HCT116 (cell line): ENCODE measurements around the gene DGKB. TPM values are rescaled to one million over a fixed set of nuclear protein-coding genes. Genes with fewer than 3 reads are reported as not detected.

ENCODE experiments used
- ATAC-seq: fragments of 200-7000 bp; cut with Tn5 transposase; 2 replicates; pipeline ENCODE4 v1.9.1; 2020; ENCODE audit warnings: mild to moderate bottlenecking, moderate library complexity
- BruUV-seq: library from RNA; stranded (reverse); fragments of 400-500 nt; replicated peaks from 2 replicates; lab custom pipeline; 2021; lab: Mats Ljungman, UMichigan
- CTCF ChIA-PET: fragments of 300-600 bp; sonication (Branson Sonifier 250); formaldehyde crosslinking; loops from one replicate; lab custom pipeline; 2021; ENCODE audit warnings: antibody characterized with exemption; lab: Charles Lee
- POLR2A ChIA-PET: fragments of 300-600, 350-600 bp; sonication (Branson Sonifier 250); formaldehyde crosslinking; loops from one replicate; lab custom pipeline; 2021; ENCODE audit warnings: antibody characterized with exemption; lab: Charles Lee
- RAD21 ChIA-PET, 2 experiments: fragments of 300-600 bp; sonication (Branson Sonifier 250); formaldehyde crosslinking; loops; one replicate each; lab custom pipeline; 2023; ENCODE audit warnings: low total read pairs in 2 of 2; ENCODE audit not compliant: uncharacterized antibody in 2 of 2, unreplicated experiment in 2 of 2, low non-redundant PET in 1 of 2; lab: Charles Lee
- DNase-seq: peaks from one replicate; pipeline ENCODE4 v3.0.0-alpha.2; 2010; ENCODE audit warnings: low read depth, low spot score
- H2AFZ ChIP-seq: fragments of 200-600 bp; shearing (Covaris generic), sonication (generic); 2 replicates; pipeline ENCODE4 v1.6.1; 2017; ENCODE audit warnings: low read depth, mixed run types, mixed read lengths, antibody characterized with exemption, low read length; ENCODE audit not compliant: poor library complexity, severe bottlenecking
- H3K27ac ChIP-seq: 2 replicates; pipeline ENCODE4 v1.5.1; 2012; ENCODE audit warnings: low read depth, low read length
- H3K27me3 ChIP-seq: fragments of 200-600 bp; sonication (generic); 2 replicates; pipeline ENCODE4 v1.6.1; 2016; ENCODE audit warnings: mixed run types, low read length, mixed read lengths; ENCODE audit not compliant: insufficient read depth
- H3K36me3 ChIP-seq, 2 experiments: fragments of 200-500 bp in 1 of 2; fragments of 200-600 bp in 1 of 2; sonication (Bioruptor generic) in 1 of 2; sonication (generic) in 1 of 2; 2 replicates each; pipeline versions ENCODE4 v1.5.1 to v1.6.1; 2014 to 2016; ENCODE audit warnings: low read length in 2 of 2, inconsistent platforms in 1 of 2, mixed read lengths in 1 of 2, mixed run types in 1 of 2; ENCODE audit not compliant: insufficient read depth in 2 of 2, control insufficient read depth in 1 of 2
- H3K4me1 ChIP-seq, 2 experiments: fragments of 200-600 bp in 1 of 2; sonication (generic) in 1 of 2; 2 replicates each; pipeline versions ENCODE4 v1.5.1 to v1.6.1; 2012 to 2017; ENCODE audit warnings: low read length in 2 of 2, inconsistent platforms in 1 of 2, mild to moderate bottlenecking in 1 of 2, mixed read lengths in 1 of 2, mixed run types in 1 of 2, moderate library complexity in 1 of 2; ENCODE audit not compliant: insufficient read depth in 2 of 2, control insufficient read depth in 1 of 2
- H3K4me2 ChIP-seq: fragments of 200-600 bp; sonication (generic); 2 replicates; pipeline ENCODE4 v1.6.1; 2017; ENCODE audit warnings: mixed run types, low read length, mixed read lengths
- H3K4me3 ChIP-seq, 2 experiments: fragments of 200-600 bp in 1 of 2; sonication (generic) in 1 of 2; replicated peaks in 1 of 2; 2 replicates each; pipeline ENCODE4 v1.5.1; 2011 to 2016; ENCODE audit warnings: low read length in 2 of 2, control low read depth in 1 of 2, low read depth in 1 of 2, mild to moderate bottlenecking in 1 of 2, mixed read lengths in 1 of 2, mixed run types in 1 of 2
- H3K79me2 ChIP-seq: fragments of 200-600 bp; sonication (generic); 2 replicates; pipeline ENCODE4 v1.6.1; 2017; ENCODE audit warnings: mild to moderate bottlenecking, mixed run types, low read length, moderate library complexity, mixed read lengths; ENCODE audit not compliant: insufficient read depth
- H3K9ac ChIP-seq: fragments of 200-600 bp; sonication (generic); 2 replicates; pipeline ENCODE4 v1.6.1; 2016; ENCODE audit warnings: low read length, mixed read lengths
- H3K9me2 ChIP-seq: fragments of 200-600 bp; sonication (generic), shearing (Covaris generic); 2 replicates; pipeline ENCODE4 v1.6.1; 2017; ENCODE audit warnings: mixed run types, mild to moderate bottlenecking, moderate library complexity; ENCODE audit not compliant: insufficient read depth
- H3K9me3 ChIP-seq, 2 experiments: fragments of 200-500 bp in 1 of 2; fragments of 200-600 bp in 1 of 2; sonication (Bioruptor generic) in 1 of 2; sonication (generic) in 1 of 2; 2 replicates each; pipeline ENCODE4 v1.6.1; 2014 to 2017; ENCODE audit warnings: low read length in 2 of 2, mixed read lengths in 2 of 2, inconsistent platforms in 1 of 2, low read depth in 1 of 2, mild to moderate bottlenecking in 1 of 2, mixed run types in 1 of 2, moderate library complexity in 1 of 2; ENCODE audit not compliant: control insufficient read depth in 1 of 2, insufficient read depth in 1 of 2
- H4K20me1 ChIP-seq: fragments of 200-600 bp; sonication (generic), shearing (Covaris generic); 2 replicates; pipeline ENCODE4 v1.6.1; 2017; ENCODE audit warnings: mixed run types, mild to moderate bottlenecking, moderate library complexity; ENCODE audit not compliant: insufficient read depth
- CBX3 ChIP-seq: IDR thresholded peaks from 2 replicates; pipeline ENCODE4 v1.6.1; 2012; ENCODE audit warnings: low read depth
- CEBPB ChIP-seq: IDR thresholded peaks from 2 replicates; pipeline ENCODE4 v1.6.1; 2012; ENCODE audit warnings: low read depth
- EGR1 ChIP-seq: IDR thresholded peaks from 2 replicates; pipeline ENCODE4 v1.6.1; 2012; ENCODE audit warnings: low read depth
- ELF1 ChIP-seq: IDR thresholded peaks from 2 replicates; pipeline ENCODE4 v1.6.1; 2012; ENCODE audit warnings: low read depth, borderline replicate concordance
- EZH2 ChIP-seq: fragments of 200-600 bp; sonication (generic); IDR thresholded peaks from 2 replicates; pipeline ENCODE4 v1.6.1; 2017; ENCODE audit warnings: antibody characterized with exemption, mixed run types
- FOSL1 ChIP-seq: IDR thresholded peaks from 2 replicates; pipeline ENCODE4 v1.6.1; 2012; ENCODE audit warnings: low read depth
- JUND ChIP-seq: IDR thresholded peaks from 2 replicates; pipeline ENCODE4 v1.6.1; 2012
- POLR2A ChIP-seq: IDR thresholded peaks from 2 replicates; pipeline ENCODE4 v1.7.0; 2011; ENCODE audit warnings: borderline replicate concordance; ENCODE audit not compliant: insufficient read depth, insufficient read length; ENCODE audit errors: extremely low read depth
- POLR2AphosphoS5 ChIP-seq: IDR thresholded peaks from 2 replicates; pipeline ENCODE4 v1.6.1; 2011; ENCODE audit warnings: mild to moderate bottlenecking, low read depth, low read length, moderate library complexity
- RAD21 ChIP-seq: IDR thresholded peaks from 2 replicates; pipeline ENCODE4 v1.6.1; 2012; ENCODE audit warnings: low read depth, mild to moderate bottlenecking
- SRF ChIP-seq: IDR thresholded peaks from 2 replicates; pipeline ENCODE4 v1.6.1; 2012; ENCODE audit warnings: low read depth
- TCF7L2 ChIP-seq: IDR thresholded peaks from 2 replicates; pipeline ENCODE4 v1.7.0; 2011; ENCODE audit warnings: borderline replicate concordance, inconsistent platforms; ENCODE audit not compliant: insufficient read depth, insufficient read length; ENCODE audit errors: extremely low read depth
- YY1 ChIP-seq: IDR thresholded peaks from 2 replicates; pipeline ENCODE4 v1.6.1; 2011; ENCODE audit warnings: low read length, low read depth, moderate library complexity, mild to moderate bottlenecking; ENCODE audit not compliant: insufficient replicate concordance; ENCODE audit errors: extremely low read depth
- ZFX ChIP-seq: fragments of 450-650 bp; IDR thresholded peaks from 2 replicates; pipeline ENCODE4 v1.6.1; 2017
- intact Hi-C: fragments of 100-400 bp; cut with micrococcal nuclease; formaldehyde crosslinking; loops from 2 replicates; pipeline ENCODE4 v1.10.0; 2022
- total RNA-seq: library from RNA; stranded (reverse); gene quantifications from one replicate; pipeline ENCODE4 v1.2.1, GENCODE V29; 2021; ENCODE audit not compliant: unreplicated experiment
- TF ChIP-seq, protein P1 (sequence below): IDR thresholded peaks from 2 replicates; pipeline ENCODE4 v1.6.1; 2011; ENCODE audit warnings: mild to moderate bottlenecking, low read length, moderate library complexity; ENCODE audit not compliant: insufficient replicate concordance; ENCODE audit errors: extremely low read depth
- TF ChIP-seq, protein P2 (sequence below): IDR thresholded peaks from 2 replicates; pipeline ENCODE4 v1.6.1; 2012
- TF ChIP-seq, protein P3 (sequence below), 3 experiments: fragments of 200-600 bp in 1 of 3; sonication (generic) in 1 of 3; IDR thresholded peaks in 2 of 3; conservative IDR thresholded peaks in 1 of 3; 2 replicates each; pipeline ENCODE4 v1.5.1; 2012 to 2017; ENCODE audit warnings: low read depth in 2 of 3, low read length in 2 of 3, antibody characterized with exemption in 1 of 3, borderline replicate concordance in 1 of 3, control low read depth in 1 of 3, mild to moderate bottlenecking in 1 of 3, mixed read lengths in 1 of 3, mixed run types in 1 of 3, moderate library complexity in 1 of 3; ENCODE audit not compliant: insufficient read depth in 1 of 3
- TF ChIP-seq, protein P4 (sequence below): IDR thresholded peaks from 2 replicates; pipeline ENCODE4 v1.6.1; 2012

Gene DGKB
- total RNA-seq, 1 experiment from 2014 or later, result 0.05 TPM

DNA sequence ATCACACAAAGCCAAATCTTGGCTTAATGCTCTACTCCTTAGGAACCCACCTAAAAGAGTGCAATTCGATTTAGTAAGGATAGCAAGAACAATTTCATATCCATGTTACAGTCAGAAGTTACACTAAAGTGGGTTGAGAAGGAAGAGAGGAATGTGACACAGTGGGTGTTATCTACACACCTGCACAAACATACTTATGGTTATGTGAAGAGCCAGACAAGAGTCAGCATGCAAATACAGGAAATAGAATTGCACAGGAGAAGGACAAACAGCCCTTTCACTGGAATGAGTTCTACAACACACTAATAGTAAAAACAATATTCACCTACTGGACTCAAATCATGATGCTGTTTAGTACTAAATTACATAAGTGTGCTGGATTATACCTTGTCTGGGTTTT, 262.8 kb downstream of the DGKB start:
- no peak overlapping the region for H3K27ac ChIP-seq
- TF ChIP-seq, protein P1, sequence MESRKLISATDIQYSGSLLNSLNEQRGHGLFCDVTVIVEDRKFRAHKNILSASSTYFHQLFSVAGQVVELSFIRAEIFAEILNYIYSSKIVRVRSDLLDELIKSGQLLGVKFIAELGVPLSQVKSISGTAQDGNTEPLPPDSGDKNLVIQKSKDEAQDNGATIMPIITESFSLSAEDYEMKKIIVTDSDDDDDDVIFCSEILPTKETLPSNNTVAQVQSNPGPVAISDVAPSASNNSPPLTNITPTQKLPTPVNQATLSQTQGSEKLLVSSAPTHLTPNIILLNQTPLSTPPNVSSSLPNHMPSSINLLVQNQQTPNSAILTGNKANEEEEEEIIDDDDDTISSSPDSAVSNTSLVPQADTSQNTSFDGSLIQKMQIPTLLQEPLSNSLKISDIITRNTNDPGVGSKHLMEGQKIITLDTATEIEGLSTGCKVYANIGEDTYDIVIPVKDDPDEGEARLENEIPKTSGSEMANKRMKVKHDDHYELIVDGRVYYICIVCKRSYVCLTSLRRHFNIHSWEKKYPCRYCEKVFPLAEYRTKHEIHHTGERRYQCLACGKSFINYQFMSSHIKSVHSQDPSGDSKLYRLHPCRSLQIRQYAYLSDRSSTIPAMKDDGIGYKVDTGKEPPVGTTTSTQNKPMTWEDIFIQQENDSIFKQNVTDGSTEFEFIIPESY, result no peak
- no peak overlapping the region for H3K4me3 ChIP-seq
- peaks cover 0 to under 1% of the 10 kb centered on the region in 2 experiments; a peak in 1 of 4 replicates for H3K9me3 ChIP-seq
- POLR2A ChIA-PET, result no interaction called here
- no peak for DNase-seq
- RAD21 ChIA-PET, result interaction anchor here in 1 of 2 experiments (0.6 kb wide), 1 partner anchor 8 kb away, joined by 3 read pairs; no protein-coding TSS in a partner anchor
- no TSS peak for BruUV-seq
- no peaks in the 10 kb centered on the region for H3K4me1 ChIP-seq
- H4K20me1 ChIP-seq, result no peaks in the 10 kb centered on the region
- no peaks in the 10 kb centered on the region for H3K36me3 ChIP-seq
- H3K79me2 ChIP-seq, result no peaks in the 10 kb centered on the region
- no peaks in the 10 kb centered on the region for H3K27me3 ChIP-seq
- H3K4me2 ChIP-seq, result no peak overlapping the region
- CTCF ChIA-PET, result no interaction called here
- H2AFZ ChIP-seq, result no peak overlapping the region
- no peaks in the 10 kb centered on the region for H3K9me2 ChIP-seq
- no peak for ATAC-seq
- intact Hi-C loops, result no loop called here
- no peak overlapping the region for H3K9ac ChIP-seq

DNA sequence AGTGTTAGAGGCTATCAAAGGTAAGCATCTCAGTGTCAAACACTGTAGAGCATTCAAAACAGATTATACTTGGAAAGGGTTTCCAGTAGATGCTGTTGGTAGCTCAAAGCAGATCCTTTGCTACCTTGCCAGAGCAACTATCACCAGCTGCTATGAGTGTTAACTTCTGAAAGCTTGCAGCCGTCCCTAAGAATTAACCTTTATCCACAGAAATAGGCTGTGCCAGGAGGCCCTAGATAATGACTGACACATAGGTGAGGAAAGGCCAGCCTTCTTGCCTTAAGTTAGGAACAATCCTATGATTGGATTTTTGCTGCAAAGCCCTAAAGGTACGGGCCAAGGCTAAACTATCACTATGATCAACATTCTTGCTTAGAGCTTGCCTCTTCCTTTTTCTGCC, 263.2 kb downstream of the DGKB start:
- Histone ChIP-seq H4K20me1 (no peaks in the 10 kb centered on the region), H3K4me3 (no peak overlapping the region), H3K36me3 (no peaks in the 10 kb centered on the region), H3K27me3 (no peaks in the 10 kb centered on the region), H3K9ac (no peak overlapping the region), H3K27ac (no peak overlapping the region), H3K79me2 (no peaks in the 10 kb centered on the region), H3K9me3 (no peaks in the 10 kb centered on the region), H3K4me2 (no peak overlapping the region), H2AFZ (no peak overlapping the region), H3K4me1 (no peaks in the 10 kb centered on the region), H3K9me2 (no peaks in the 10 kb centered on the region)
- CTCF ChIA-PET, result no interaction called here
- DNase-seq (no peak), ATAC-seq (no peak)
- POLR2A ChIA-PET, result no interaction called here
- RAD21 ChIA-PET, result interaction anchor here in 1 of 2 experiments (0.6 kb wide), 1 partner anchor 8 kb away, joined by 3 read pairs; no protein-coding TSS in a partner anchor
- intact Hi-C loops, result no loop called here
- BruUV-seq, result no TSS peak
- TF ChIP-seq CEBPB, result no peak
- TF ChIP-seq, protein P2, sequence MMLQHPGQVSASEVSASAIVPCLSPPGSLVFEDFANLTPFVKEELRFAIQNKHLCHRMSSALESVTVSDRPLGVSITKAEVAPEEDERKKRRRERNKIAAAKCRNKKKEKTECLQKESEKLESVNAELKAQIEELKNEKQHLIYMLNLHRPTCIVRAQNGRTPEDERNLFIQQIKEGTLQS, result no peak
- TF ChIP-seq FOSL1, result no peak
- TF ChIP-seq RAD21, result no peak
- no peak for TF ChIP-seq EGR1
- TF ChIP-seq, protein P3, sequence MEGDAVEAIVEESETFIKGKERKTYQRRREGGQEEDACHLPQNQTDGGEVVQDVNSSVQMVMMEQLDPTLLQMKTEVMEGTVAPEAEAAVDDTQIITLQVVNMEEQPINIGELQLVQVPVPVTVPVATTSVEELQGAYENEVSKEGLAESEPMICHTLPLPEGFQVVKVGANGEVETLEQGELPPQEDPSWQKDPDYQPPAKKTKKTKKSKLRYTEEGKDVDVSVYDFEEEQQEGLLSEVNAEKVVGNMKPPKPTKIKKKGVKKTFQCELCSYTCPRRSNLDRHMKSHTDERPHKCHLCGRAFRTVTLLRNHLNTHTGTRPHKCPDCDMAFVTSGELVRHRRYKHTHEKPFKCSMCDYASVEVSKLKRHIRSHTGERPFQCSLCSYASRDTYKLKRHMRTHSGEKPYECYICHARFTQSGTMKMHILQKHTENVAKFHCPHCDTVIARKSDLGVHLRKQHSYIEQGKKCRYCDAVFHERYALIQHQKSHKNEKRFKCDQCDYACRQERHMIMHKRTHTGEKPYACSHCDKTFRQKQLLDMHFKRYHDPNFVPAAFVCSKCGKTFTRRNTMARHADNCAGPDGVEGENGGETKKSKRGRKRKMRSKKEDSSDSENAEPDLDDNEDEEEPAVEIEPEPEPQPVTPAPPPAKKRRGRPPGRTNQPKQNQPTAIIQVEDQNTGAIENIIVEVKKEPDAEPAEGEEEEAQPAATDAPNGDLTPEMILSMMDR (IDR thresholded peaks at IDR 0.05 in 2 of 3, conservative IDR thresholded peaks at IDR 0.05 in 1 of 3; ENCODE audit: borderline replicate concordance in 1 of 3, insufficient read depth in 1 of 3, low read depth in 2 of 3, low read length in 2 of 3), result no peak
- no peak for TF ChIP-seq CBX3
- no peak for TF ChIP-seq SRF
- no peak for TF ChIP-seq JUND
- TF ChIP-seq TCF7L2, result no peak
- TF ChIP-seq POLR2A, result no peak
- TF ChIP-seq EZH2, result no peak
- TF ChIP-seq YY1, result no peak
- TF ChIP-seq, protein P4, sequence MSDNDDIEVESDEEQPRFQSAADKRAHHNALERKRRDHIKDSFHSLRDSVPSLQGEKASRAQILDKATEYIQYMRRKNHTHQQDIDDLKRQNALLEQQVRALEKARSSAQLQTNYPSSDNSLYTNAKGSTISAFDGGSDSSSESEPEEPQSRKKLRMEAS, result no peak
- TF ChIP-seq ELF1, result no peak
- no peak for TF ChIP-seq ZFX
- TF ChIP-seq POLR2AphosphoS5, result no peak
